Stimulated activated CD8-positive, alpha-beta memory T cell treated with anti-CD3 and anti-CD28 coated beads, Interleukin-12 subunit alpha, Interleukin-12 subunit beta, amount 100 ng/mL, for 24 hours (primary cell): Measurements from ENCODE around the gene AKAP6.

Source experiments
- DNase-seq: peaks from one replicate; pipeline ENCODE4 v3.0.0-alpha.2; 2020; ENCODE audit errors: extremely low read depth

AKAP6 gene, protein sequence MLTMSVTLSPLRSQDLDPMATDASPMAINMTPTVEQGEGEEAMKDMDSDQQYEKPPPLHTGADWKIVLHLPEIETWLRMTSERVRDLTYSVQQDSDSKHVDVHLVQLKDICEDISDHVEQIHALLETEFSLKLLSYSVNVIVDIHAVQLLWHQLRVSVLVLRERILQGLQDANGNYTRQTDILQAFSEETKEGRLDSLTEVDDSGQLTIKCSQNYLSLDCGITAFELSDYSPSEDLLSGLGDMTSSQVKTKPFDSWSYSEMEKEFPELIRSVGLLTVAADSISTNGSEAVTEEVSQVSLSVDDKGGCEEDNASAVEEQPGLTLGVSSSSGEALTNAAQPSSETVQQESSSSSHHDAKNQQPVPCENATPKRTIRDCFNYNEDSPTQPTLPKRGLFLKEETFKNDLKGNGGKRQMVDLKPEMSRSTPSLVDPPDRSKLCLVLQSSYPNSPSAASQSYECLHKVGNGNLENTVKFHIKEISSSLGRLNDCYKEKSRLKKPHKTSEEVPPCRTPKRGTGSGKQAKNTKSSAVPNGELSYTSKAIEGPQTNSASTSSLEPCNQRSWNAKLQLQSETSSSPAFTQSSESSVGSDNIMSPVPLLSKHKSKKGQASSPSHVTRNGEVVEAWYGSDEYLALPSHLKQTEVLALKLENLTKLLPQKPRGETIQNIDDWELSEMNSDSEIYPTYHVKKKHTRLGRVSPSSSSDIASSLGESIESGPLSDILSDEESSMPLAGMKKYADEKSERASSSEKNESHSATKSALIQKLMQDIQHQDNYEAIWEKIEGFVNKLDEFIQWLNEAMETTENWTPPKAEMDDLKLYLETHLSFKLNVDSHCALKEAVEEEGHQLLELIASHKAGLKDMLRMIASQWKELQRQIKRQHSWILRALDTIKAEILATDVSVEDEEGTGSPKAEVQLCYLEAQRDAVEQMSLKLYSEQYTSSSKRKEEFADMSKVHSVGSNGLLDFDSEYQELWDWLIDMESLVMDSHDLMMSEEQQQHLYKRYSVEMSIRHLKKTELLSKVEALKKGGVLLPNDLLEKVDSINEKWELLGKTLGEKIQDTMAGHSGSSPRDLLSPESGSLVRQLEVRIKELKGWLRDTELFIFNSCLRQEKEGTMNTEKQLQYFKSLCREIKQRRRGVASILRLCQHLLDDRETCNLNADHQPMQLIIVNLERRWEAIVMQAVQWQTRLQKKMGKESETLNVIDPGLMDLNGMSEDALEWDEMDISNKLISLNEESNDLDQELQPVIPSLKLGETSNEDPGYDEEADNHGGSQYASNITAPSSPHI (N-terminal part only)

DNA sequence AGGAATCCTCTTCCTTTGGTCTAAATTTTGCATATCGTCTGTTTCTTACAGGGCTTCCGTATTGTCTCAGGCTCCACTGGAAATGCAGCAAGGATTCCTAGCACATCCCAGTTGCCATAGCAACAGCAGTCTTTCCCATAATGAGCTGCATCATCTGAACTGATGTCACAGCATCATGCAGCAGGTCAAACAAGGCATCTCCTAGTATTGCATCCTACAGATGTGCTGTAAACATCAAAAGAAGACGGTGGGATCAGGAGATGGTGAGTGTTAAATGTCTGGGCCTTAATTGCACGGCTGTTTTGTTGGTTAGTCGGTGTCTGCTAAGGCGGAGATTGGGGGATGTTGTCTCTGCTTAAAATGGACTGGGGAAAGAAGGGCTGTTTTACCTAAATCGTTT lies at the start of gene AKAP6:
AKAP6 (plus strand) TSS at position 153 of the 400 bp plus-strand sequence. CDS start 104,196 bp downstream, outside the sequence.
- no peak for DNase-seq

DNA sequence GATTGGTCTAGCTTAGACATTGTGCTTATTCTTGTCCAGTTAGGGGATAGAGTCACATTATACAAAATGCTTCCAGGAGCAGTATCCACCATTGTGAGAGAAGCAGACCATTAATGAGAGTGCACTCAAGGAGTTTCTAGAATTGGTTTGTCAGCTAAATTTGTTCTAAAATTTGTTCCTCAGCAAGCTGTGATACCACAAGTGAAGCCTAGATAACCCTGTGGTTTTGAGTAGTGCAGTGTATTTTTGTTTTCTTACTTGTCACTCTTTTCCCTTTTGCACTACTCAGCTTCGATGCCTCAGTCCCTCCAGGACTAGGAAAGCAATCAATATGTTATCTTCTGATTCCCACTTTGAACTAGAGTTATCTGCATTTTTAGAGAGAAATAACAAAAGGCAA lies 42.5 kb upstream of the AKAP6 start:
- DNase-seq = no peak

DNA sequence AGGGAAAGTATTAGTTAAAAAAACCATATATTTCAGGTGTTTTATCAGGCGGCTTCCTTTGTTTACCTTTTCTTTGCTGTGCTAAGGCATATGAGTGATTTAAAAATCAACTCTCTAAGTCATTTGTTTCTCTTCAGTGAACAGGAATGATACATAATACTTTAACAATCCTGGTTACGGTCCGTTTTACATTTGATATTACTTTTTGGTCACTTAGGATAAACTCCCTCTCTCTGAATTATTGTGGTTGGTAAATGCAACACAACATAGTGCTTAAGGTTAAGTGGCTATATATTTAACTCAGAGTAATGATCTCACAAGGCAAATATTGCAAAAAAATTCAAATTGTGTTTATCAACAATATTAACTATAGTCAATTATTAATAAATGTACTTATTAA lies 32.7 kb upstream of the AKAP6 start:
- DNase-seq = no peak

DNA sequence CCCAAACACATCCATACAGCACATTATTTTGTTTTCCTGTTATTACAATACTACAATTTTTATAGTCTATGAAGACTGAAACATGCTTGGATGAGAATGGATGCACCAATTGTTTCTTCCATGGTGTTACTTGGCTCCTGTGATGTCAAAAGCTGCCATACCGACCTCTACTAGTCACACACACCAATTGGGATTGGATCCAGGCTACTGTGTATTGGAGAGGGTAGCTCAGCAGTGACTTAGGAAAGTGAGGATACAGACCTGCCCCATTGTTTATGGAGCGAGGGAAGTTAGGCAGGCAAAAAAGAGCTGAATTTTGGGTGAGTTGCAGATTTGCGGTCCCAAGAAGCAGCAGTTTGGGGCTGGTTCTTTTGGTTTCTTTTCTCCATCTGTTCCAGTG lies 30.8 kb upstream of the AKAP6 start:
- no peak for DNase-seq

DNA sequence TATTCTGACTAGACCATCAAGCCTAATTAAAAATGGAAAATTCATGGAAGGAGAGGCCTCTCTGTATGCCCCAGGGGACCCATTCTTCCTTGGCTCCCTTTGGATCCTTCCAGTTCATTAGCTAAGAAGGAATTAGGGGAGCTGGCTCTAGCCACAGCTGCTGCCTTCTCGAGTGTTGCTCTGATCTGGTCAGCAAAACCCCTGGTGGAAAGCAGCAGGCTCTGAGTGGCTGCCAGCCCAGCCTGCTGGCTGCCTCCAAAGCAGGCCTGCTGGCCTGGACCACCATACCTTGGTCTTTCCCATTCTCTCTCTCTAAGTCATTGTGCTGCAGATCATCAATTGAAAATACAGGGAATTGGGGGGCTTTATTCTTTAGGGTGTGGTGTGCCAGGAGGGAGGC lies 29.0 kb upstream of the AKAP6 start:
- DNase-seq = no peak

DNA sequence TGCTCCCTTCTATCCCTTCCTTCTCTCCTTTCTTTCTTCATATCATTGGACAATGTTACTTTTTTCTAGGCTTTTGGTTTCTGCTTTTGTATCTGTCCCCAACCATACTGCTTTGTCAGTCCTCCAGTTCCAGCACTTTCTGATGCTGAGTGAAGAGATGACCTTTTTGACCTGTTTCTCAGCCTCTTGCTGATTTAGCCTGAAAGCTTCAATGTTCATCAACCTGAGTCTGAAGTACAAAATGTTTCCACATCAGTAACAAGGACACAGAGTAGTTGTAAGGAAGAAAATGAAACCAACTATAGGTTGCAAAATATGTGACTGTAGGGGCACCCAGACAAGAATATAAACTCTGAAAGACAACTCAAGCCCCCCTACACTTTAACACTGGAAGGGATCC lies 25.2 kb upstream of the AKAP6 start:
- DNase-seq = no peak

DNA sequence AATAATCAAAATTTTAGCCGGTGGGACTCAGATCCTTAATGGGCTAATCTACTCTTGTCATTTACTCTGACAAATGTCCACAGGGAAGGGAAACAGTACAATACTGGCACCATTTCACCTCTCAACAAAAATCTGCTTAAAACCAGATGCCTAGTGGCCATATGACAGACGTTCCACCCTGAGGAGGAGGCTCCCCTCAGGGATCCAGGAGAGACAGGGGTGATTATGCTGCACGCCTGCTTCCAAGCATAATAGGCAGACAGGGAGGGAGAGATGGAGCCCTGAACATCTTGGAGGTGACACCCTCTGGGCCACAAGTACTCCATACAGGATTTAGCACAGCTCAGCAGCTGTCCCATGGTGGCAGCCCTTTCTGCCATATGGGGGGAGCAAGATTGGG lies 24.8 kb upstream of the AKAP6 start:
- DNase-seq = no peak

DNA sequence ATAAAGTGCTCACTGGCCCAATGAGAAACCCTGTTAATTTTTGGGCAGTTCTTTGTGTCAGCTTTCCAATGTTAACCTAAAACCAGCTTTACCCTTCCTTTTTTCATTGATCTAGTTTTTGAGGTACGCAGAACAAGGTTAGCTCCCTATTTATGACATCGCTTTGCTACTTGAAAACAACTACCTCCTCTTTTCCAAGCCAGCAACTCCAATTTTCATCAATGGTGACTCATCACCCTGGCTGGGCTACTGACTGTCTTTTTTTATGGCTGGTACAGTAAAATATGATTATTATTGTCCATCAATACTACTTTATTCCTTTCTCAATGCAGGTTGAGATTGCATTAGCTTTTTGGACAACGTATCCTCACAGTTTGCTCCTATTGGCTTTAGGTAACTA lies 22.5 kb upstream of the AKAP6 start:
- DNase-seq = no peak

DNA sequence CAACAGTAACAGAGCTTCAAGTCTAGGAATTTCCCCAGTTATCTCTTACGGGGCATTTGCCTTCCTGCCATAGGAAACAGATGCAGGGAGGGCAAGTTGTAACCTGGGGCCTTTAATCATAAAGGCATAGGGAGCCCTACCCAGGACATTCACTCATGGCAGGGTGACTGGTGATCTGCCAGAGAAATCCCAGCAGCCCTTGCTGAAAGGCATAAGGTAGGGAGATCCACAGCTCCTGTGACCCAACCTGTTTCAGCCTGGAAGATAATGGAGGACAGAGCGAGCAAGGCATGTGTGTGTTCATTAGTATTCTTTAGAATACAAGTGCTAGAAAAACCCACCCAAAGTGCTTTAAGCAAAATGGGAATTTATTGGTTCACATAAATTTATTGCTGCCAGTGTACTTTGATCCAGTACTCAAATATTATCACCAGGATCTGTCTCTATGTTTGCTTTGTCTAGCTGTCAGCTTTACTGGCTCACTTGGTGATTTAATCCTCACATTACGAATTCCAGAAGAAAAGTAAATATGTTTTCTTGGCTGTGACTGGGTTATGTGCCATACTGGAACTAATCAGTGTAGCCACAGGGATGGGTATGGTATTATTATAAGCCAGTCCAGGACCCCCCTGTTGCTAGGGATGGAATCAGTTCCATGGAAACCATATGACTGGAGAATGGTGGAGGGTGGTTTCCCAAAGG lies 21.1 kb upstream of the AKAP6 start:
- no peak for DNase-seq

DNA sequence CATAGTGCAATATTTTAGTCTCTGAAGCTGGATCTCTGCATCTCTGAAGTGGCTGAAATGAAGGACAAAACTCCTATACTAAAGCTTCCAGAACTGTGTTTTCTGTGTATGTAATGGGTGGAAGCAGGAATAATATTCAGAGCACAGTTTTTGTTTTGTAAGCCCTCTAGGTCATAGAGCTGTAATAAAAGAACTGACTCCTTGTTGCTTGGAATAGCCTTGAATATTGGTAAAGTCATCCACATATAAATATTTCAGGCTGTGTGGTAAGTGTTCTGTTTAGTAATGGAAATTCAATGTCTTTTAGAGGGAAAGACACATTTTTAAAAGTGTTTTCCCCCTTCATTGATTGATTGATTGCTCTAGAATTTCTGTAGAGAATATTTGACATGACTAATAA lies 18.2 kb upstream of the AKAP6 start:
- no peak for DNase-seq

DNA sequence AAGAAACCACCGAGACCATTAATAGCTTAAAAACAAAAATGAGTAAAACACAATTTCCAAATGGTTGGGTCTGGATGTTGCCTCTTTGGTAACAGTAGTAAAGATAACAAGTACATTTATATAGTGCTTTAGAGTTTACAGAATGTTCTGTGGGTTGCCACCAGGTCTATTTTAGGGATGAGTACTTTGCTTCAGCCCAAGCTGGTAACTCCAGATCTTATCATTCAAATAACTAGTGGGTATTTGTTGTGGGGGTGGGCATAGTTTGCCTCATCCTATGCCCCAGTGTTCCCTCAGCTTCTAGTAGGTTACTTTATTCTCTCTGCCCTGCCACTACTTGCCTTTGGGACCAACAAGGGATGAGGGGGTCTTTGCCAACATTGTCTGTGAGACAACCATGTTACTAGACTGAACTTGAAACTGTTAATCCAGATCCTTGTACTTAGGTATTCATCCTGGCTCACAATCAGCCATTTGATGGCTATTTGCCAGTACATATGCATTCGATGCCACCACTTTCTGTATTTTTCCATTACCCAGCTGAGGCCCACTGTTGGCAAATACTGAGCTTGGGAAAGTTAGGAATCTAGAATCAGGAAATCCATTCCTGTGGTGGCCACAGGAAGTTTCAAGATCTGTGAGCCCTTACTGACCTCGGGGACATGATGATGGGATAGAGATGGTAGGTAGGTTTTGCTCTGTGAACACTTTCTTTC lies 17.6 kb upstream of the AKAP6 start:
- DNase-seq = no peak

DNA sequence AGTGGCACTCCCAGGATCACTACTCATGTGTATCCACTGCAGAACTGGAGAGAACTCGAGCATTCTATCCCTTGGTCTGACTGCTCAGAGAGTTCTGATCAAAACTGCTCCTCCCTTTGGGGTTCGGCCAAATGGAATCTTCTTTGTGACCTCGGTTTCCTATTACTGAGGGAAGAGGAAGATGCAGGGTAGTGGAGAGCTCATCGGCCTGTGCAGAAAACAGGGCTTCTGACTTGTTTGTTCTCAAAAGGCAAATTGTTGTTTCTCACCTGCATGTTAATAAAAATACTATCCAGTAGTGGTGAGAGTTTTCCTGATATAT lies 17.1 kb upstream of the AKAP6 start:
- no peak for DNase-seq

DNA sequence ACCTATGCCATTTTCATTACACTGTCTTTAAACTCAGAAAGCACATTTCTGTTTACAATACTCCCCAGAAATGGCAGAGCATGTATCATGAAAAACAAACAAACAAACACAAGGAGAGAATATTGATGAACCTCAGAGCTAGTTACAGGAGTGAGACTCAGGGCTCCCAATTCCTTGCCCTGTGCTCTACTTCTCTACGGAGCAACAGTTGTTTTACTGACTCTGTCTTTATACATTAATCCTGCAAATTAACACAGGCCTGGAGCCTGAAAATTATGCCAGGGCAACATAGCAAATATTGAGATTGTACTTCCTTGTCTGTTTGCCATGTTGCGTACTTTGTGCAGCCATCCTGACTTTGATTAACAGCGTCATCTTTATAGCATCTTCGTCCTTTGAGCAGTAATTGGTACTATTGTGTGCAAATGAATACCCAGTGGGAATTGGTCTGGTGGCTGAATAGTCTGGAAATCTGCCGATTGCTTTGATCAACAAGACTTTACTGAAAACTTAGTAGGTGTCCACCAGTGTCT lies 15.2 kb upstream of the AKAP6 start:
- no peak for DNase-seq

DNA sequence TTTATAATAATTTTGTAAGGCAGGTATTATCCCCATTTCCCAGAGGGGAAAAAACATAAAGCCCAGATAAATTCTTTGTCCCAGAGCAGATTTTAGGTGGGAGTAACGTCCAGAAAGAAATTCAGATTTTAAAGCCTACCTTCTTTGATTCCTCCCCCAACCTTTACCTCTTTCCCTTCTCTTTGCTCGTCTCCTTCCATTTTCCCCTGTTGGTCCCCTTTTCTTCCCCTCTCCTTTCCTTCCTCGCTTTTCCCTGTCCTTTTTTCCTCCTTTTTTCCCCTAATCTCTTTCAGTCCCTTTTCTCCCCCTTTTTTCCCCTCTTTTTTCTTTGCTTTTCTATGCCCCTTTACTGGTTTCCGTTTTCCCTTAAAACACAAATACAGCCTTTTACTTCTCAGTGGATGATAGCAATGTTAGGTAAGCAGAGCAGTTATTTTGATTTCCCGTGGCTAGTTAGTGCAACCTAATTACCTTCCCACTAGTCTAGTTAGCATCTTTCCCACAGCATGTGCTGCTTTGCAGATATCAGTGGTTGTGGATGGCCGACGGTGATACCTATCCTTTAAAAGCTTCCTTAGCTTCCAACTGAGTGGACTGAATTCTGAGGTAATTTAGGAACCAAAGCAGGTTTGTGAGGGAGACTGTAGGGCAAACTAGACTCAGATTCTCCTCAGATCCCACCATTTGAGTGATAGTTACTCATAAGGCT lies 10.9 kb upstream of the AKAP6 start:
- DNase-seq = no peak

DNA sequence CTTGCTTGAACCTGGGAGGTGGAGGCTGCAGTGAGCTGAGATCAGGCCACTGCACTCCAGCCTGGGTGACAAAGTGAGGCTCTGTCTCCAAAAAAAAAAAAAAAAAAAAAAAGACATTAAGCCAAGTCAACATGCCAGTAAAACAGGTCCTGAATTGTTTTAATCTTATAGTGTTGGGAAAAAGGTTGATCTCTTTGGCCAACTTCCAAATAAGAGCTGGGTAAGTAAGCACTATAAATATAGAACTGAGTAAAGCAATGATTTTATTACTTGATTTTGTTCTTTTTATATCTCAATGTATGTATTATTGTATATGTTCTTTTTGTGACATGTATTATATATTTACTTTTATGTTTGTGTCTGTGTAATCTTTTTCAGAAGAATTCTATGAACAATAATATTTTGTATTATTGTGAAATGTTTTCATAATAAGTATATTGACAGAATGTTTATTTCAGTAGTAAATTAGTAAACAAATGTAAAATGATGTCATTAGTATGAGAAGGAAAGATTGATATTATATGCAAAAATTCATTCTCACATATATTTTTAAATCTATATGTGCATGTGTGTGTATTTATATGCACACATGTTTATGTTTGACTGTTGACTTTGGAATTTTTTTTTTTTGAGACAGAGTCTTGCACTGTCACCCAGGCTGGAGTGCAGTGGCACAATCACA lies 9.6 kb upstream of the AKAP6 start:
- no peak for DNase-seq

DNA sequence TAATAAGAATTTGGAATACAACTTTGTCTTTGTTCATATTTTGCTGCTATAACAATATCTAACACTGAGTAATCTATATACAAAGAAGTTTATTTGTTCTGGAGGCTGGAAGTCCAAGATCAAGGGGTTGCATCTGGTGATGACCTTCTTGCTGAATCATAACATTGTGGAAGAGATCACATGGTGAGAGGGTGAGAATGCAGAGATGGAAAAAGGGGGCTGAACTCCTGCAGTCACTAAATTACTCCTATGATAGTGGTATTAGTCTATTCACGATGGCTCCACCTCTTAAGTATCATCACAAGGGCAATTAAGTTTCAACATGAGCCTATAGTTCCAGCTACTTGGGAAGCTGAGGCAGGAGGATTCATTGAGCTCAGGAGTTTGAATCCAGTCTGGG lies 4.5 kb upstream of the AKAP6 start:
- DNase-seq = no peak

DNA sequence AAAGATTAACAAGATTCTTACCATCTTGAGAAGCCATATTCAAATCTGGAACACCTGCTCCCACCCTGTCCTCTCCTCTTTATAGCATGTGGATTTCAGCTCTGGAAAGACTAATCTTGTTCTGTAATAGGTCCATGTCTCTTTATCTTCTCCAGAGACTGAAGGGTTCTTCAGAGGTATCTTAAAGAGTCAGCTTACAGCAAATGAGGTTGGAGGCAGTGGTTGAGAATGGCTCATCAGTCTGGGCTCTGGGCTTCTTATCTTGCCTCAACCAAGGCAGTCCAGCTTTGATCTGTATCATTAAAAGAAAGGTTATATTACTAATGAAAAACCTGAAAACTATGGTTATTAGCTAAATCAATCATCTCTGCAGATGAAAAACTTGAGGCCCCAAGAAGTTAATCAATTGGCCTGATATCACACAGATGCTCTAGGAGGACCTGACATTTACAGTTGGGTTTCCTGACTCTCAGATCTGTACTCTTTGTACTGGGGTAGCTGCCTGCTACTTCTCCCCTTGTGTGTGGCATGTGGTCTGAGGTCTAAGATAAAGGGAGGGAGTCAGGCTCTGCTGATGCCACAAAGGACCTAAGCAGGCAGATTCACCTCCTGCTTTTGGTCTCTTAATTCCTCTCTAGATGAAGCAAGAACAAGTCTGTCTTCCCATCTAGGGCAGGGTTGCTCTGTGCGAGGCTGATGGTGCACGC lies 1.7 kb upstream of the AKAP6 start:
- no peak for DNase-seq

DNA sequence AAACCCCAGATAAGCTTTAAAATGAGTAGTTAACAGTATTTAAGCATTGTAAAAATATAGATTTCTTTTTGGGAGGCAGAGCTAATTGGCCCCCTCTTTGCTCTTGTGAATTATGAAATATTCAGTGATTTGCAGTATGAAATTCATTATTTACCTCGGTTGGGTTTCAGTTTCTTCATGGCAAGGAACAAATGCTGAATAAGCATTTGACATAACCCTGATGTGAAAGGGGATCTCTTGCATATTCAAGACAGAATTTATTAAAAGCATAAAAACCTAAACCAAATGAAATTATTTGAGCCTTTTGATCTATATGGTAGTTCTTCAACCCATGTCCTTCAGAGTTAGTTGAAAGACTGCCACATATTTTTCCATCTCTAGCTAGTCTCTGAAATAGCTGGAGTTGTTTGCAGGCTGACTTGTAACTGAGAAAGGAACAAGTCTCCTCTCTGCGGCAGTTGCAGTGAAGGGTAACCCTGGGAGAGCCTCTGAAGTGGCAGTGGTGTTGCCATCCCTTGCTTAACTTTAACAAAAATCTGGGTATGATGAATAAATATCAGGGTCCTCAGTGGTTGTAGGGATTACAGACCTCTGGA lies 690 bp downstream of the AKAP6 start:
- DNase-seq = no peak
